Fibroblast of mammary gland (primary cell): ENCODE measurements around the gene MIOX.

ENCODE experiments used
- DNase-seq: peaks from one replicate; pipeline ENCODE4 v3.0.0-alpha.2; 2010; ENCODE audit warnings: low read depth
- H3K4me3 ChIP-seq: 2 replicates; pipeline ENCODE4 v1.5.1; 2011; ENCODE audit warnings: low read depth, mild to moderate bottlenecking, low read length, moderate library complexity; ENCODE audit not compliant: control insufficient read depth
- TF ChIP-seq, protein P1 (sequence below): conservative IDR thresholded peaks from 2 replicates; pipeline ENCODE4 v1.5.1; 2011; ENCODE audit warnings: low read depth, low read length, inconsistent platforms; ENCODE audit not compliant: control insufficient read depth, insufficient read depth

MIOX gene

GRCh38 chr22:50490531-50491308 is 4.1 kb downstream of the MIOX start:
- TF ChIP-seq, protein P1, sequence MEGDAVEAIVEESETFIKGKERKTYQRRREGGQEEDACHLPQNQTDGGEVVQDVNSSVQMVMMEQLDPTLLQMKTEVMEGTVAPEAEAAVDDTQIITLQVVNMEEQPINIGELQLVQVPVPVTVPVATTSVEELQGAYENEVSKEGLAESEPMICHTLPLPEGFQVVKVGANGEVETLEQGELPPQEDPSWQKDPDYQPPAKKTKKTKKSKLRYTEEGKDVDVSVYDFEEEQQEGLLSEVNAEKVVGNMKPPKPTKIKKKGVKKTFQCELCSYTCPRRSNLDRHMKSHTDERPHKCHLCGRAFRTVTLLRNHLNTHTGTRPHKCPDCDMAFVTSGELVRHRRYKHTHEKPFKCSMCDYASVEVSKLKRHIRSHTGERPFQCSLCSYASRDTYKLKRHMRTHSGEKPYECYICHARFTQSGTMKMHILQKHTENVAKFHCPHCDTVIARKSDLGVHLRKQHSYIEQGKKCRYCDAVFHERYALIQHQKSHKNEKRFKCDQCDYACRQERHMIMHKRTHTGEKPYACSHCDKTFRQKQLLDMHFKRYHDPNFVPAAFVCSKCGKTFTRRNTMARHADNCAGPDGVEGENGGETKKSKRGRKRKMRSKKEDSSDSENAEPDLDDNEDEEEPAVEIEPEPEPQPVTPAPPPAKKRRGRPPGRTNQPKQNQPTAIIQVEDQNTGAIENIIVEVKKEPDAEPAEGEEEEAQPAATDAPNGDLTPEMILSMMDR = no peak
- DNase-seq = no peak
- no peak overlapping the region for H3K4me3 ChIP-seq

DNA sequence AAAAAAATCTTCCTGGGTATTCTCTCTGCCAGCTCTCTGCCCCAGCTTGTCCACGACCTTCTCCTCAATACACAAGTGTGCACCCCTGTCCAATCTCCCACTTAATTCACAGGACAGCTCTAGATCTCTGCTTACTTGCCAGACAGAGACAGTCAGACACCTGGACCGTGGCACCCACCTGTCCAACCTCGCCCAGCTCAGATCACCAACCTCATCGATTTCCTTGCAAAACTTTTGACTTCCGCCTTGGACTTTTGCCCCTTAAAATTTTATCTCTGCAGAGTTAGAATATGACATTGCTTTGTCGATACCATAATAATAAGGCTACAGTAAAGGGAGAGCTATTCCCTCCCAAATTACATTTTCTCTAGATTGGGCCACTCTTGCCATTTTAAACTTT is 10.4 kb downstream of the MIOX start:
- no peak for DNase-seq
- no peak overlapping the region for H3K4me3 ChIP-seq
- TF ChIP-seq, protein P1 = no peak

DNA sequence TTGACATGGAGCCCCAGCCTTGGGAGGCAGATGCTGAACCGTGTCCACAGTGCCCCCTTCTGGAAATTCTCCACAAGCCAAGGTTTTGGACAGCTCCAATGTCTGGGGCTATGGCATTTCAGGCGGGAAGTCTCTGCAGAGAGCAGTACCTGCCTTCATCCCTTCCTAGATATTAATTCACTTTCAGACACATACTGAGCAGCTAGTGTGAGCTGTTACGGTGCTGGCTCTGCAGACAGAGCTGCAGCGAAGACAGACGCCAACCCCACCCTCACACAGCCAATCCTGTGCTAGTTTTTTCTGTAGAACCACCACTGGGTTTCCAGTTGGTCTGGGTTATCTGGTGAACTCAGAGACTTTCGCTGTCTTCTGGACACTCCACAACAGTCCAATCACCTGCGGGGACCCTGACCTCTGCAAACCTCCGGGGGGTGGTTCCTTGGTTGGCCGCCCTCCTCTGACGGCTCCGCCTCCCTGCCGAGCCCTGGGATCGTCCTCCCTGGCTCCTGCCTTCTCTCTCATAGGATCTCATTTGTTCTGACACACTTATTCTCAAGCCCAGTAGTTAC is 11.7 kb downstream of the MIOX start:
- TF ChIP-seq, protein P1 = peak; percentile 85
- no peak overlapping the region for H3K4me3 ChIP-seq
- DNase-seq = peak; percentile 66

DNA sequence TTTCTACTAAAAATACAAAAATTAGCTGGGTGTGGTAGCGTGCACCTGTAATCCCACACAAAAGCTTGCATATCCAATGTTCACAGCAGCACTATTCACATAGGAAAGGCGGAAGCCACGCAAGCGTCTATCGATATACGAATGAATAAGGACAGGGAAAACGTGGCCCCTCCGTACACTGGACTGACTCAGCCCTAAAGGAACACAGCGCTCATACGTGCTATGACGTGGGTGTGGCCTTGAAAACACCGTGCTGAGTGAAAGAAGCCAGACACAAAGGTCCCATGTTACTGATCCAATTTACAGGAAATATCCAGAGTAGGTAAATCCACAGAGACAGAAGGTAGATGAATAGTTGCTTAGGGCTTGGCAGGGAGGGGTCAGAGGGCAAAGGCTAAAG is 13.8 kb downstream of the MIOX start:
- H3K4me3 ChIP-seq = no peak overlapping the region
- no peak for DNase-seq
- TF ChIP-seq, protein P1 = no peak

- DNase-seq = no peak
- no peak overlapping the region for H3K4me3 ChIP-seq
- TF ChIP-seq, protein P1 = no peak
Measured at GRCh38 chr22:50502096-50502495, 15.4 kb downstream of the MIOX start.

- no peak for DNase-seq
- TF ChIP-seq, protein P1 = no peak
Measured at GRCh38 chr22:50502628-50503474, 16.2 kb downstream of the MIOX start.

More at GRCh38 chr22:50502628-50503474, 16.2 kb downstream of the MIOX start:
- H3K4me3 ChIP-seq = no peak overlapping the region
